ENCODE results near the gene NISCH. TPM values are rescaled to one million over a fixed set of nuclear protein-coding genes. Genes with fewer than 3 reads are reported as not detected.

NISCH gene
- total and polyA plus RNA-seq, 2 experiments from 2014 or later = 18.4 to 76.4 TPM

- Histone ChIP-seq H3K4me2 (no peak overlapping the region), H3K27me3 (ENCODE audit: insufficient read depth) (no peaks in the 10 kb centered on the region), H2AFZ (no peak overlapping the region), H4K20me1 (replicated peaks; ENCODE audit: insufficient read depth) (no peaks in the 10 kb centered on the region), H3K79me2 (replicated peaks; ENCODE audit: insufficient read depth) (no peaks in the 10 kb centered on the region), H3K4me1 (ENCODE audit: insufficient read depth) (no peaks in the 10 kb centered on the region), H3F3A (replicated peaks; ENCODE audit: low read depth) (0 out of 2 replicates have a peak, but pooled peaks cover 2% of the 10 kb centered on the region), H3K27ac (ENCODE audit: low read depth) (no peak overlapping the region), H3K9me2 (ENCODE audit: insufficient read depth) (no peaks in the 10 kb centered on the region), H3K36me3 (ENCODE audit: insufficient read depth) (no peaks in the 10 kb centered on the region), H3K4me3 (no peak overlapping the region)
- no peak overlapping the region for H3K4me3 Mint-ChIP-seq
- DNase-seq (ENCODE audit: low spot score) (no peak), ATAC-seq (no peak)
- no peak for TF ChIP-seq CTCF (conservative IDR thresholded peaks at IDR 0.05; ENCODE audit: low read depth in 2 of 2)
- TF ChIP-seq ZNF114 (CRISPR knock-in tag; IDR thresholded peaks at IDR 0.05) = no peak
- TF ChIP-seq POLR2AphosphoS5 (IDR thresholded peaks at IDR 0.05; ENCODE audit: low read depth) = no peak
- no peak for TF ChIP-seq EZH2phosphoT487 (IDR thresholded peaks at IDR 0.05; ENCODE audit: unreplicated experiment)
- TF ChIP-seq CREB1 (CRISPR knock-in tag; IDR thresholded peaks at IDR 0.05; ENCODE audit: low read depth) = no peak
- no peak for TF ChIP-seq ETS1 (IDR thresholded peaks at IDR 0.05)
- TF ChIP-seq STAT1 (IDR thresholded peaks at IDR 0.05; ENCODE audit: unreplicated experiment) = no peak
- no peak for TF ChIP-seq REST (IDR thresholded peaks at IDR 0.05; ENCODE audit: unreplicated experiment)
- no peak for TF ChIP-seq JUNB (IDR thresholded peaks at IDR 0.05; ENCODE audit: unreplicated experiment)
- no peak overlapping the region for H3K27ac Mint-ChIP-seq
- peaks cover 3% of the 10 kb centered on the region; the same call in 2 of the 3 replicates for H3K4me1 Mint-ChIP-seq
- peaks cover 16% of the 10 kb centered on the region for H3K27me3 Mint-ChIP-seq (ENCODE audit: insufficient read depth, low read depth, poor library complexity)
- peaks cover 16% of the 10 kb centered on the region for H3K36me3 Mint-ChIP-seq (ENCODE audit: low read depth)
- H3K9me3 Mint-ChIP-seq = no peaks in the 10 kb centered on the region
Measured at GRCh38 chr3:52520716-52521487, 65.5 kb downstream of the NISCH start.

Data from GM23338 (cell line).